GM21717 (cell line): ENCODE measurements around the gene CERK.
"Not testable (repeated sequence)": the region's sequence is repeated elsewhere in the genome, so short reads cannot be mapped to it uniquely, and the experiment has no call there.

Experiments
- ATAC-seq: cut with Tn5 transposase; IDR thresholded peaks from one replicate; pipeline ENCODE4 v1.9.1; 2021; ENCODE audit warnings: mild to moderate bottlenecking, moderate library complexity; ENCODE audit not compliant: unreplicated experiment

The CERK gene

GRCh38 chr22:46650078-46650810 lies 87.8 kb downstream of the CERK start:
- ATAC-seq: no peak

- ATAC-seq: no peak
Measured at GRCh38 chr22:46649141-46650077, 88.6 kb downstream of the CERK start.

GRCh38 chr22:46648225-46648820 lies 89.7 kb downstream of the CERK start:
- not testable (repeated sequence) for ATAC-seq

GRCh38 chr22:46646531-46647215 lies 91.4 kb downstream of the CERK start:
- no peak for ATAC-seq

GRCh38 chr22:46642840-46643480 lies 95.1 kb downstream of the CERK start:
- ATAC-seq: not testable (repeated sequence)

GRCh38 chr22:46641811-46642266 lies 96.2 kb downstream of the CERK start:
- no peak for ATAC-seq

- ATAC-seq: no peak
Measured at GRCh38 chr22:46640293-46641055, 97.6 kb downstream of the CERK start.

GRCh38 chr22:46639843-46640242 lies 98.2 kb downstream of the CERK start:
- ATAC-seq: no peak

- no peak for ATAC-seq
Measured at GRCh38 chr22:46638601-46639431, 99.2 kb downstream of the CERK start.

GRCh38 chr22:46637711-46638600 lies 100.1 kb downstream of the CERK start:
- no peak for ATAC-seq

- no peak for ATAC-seq
Measured at GRCh38 chr22:46636221-46637002, 101.6 kb downstream of the CERK start.

- ATAC-seq: no peak
Measured at GRCh38 chr22:46635756-46636155, 102.3 kb downstream of the CERK start.

GRCh38 chr22:46634973-46635685 lies 102.9 kb downstream of the CERK start:
- ATAC-seq: not testable (repeated sequence)
